A673 (cell line): ENCODE data around the gene CCNI. TPM values are rescaled to one million over a fixed set of nuclear protein-coding genes. Genes with fewer than 3 reads are reported as not detected.
A peak's percentile ranks its signal among the peaks of the same experiment; 100 is the strongest.

Source experiments
- BruUV-seq: library from RNA; stranded (reverse); fragments of 400-500 nt; replicated peaks from 2 replicates; lab custom pipeline; 2021; lab: Mats Ljungman, UMichigan
- CTCF ChIA-PET: fragments of 300-600 bp; sonication (Branson Sonifier 250); formaldehyde crosslinking; loops from one replicate; lab custom pipeline; 2022; ENCODE audit warnings: antibody characterized with exemption; lab: Charles Lee
- POLR2A ChIA-PET: fragments of 300-600 bp; sonication (Branson Sonifier 250); formaldehyde crosslinking; loops from one replicate; lab custom pipeline; 2022; ENCODE audit warnings: antibody characterized with exemption; ENCODE audit not compliant: low non-redundant PET; lab: Charles Lee
- DNase-seq: peaks from one replicate; pipeline ENCODE4 v3.0.0-alpha.2; 2015; ENCODE audit warnings: low spot score
- H3K27ac ChIP-seq: fragments of 200-600 bp; sonication (generic); 2 replicates; pipeline ENCODE4 v1.5.1; 2016; ENCODE audit warnings: mixed run types, low read depth, mild to moderate bottlenecking, mixed read lengths, antibody characterized with exemption, low read length; ENCODE audit not compliant: poor library complexity, severe bottlenecking
- H3K27me3 ChIP-seq: fragments of 200-600 bp; sonication (generic); replicated peaks from 2 replicates; pipeline ENCODE4 v1.6.1; 2017; ENCODE audit warnings: mixed run types, low read depth, mild to moderate bottlenecking, mixed read lengths, antibody characterized with exemption, low read length; ENCODE audit not compliant: insufficient read depth, poor library complexity
- H3K36me3 ChIP-seq: fragments of 200-600 bp; sonication (generic); 2 replicates; pipeline ENCODE4 v1.6.1; 2016; ENCODE audit warnings: mixed run types, mild to moderate bottlenecking, mixed read lengths, antibody characterized with exemption, low read length; ENCODE audit not compliant: insufficient read depth, poor library complexity, severe bottlenecking
- H3K4me1 ChIP-seq: fragments of 200-600 bp; sonication (generic); 2 replicates; pipeline ENCODE4 v1.6.1; 2017; ENCODE audit warnings: mixed run types, mild to moderate bottlenecking, mixed read lengths, antibody characterized with exemption, low read length; ENCODE audit not compliant: insufficient read depth, poor library complexity, severe bottlenecking
- H3K4me3 ChIP-seq: fragments of 200-600 bp; sonication (generic); 2 replicates; pipeline ENCODE4 v1.5.1; 2016; ENCODE audit warnings: low read depth, mixed run types, mild to moderate bottlenecking, mixed read lengths, low read length; ENCODE audit not compliant: poor library complexity, severe bottlenecking
- H3K9me3 ChIP-seq: fragments of 200-600 bp; sonication (generic); 2 replicates; pipeline ENCODE4 v1.6.1; 2016; ENCODE audit warnings: mixed run types, low read depth, mild to moderate bottlenecking, mixed read lengths, antibody characterized with exemption, low read length; ENCODE audit not compliant: poor library complexity, severe bottlenecking
- CTCF ChIP-seq: fragments of 300-800, 200-600 bp; sonication (generic); conservative IDR thresholded peaks from 2 replicates; pipeline ENCODE4 v1.5.1; 2017; ENCODE audit warnings: low read depth, mild to moderate bottlenecking, antibody characterized with exemption, low read length, moderate library complexity, mixed read lengths
- EZH2 ChIP-seq: fragments of 200-600 bp; sonication (generic); IDR thresholded peaks from 2 replicates; pipeline ENCODE4 v1.6.1; 2017; ENCODE audit warnings: borderline replicate concordance, low read depth, mild to moderate bottlenecking, mixed read lengths, antibody characterized with exemption, low read length; ENCODE audit not compliant: poor library complexity, severe bottlenecking
- intact Hi-C: fragments of 100-400 bp; cut with micrococcal nuclease; formaldehyde crosslinking; loops from one replicate; pipeline ENCODE4 v1.10.0; 2022; ENCODE audit not compliant: unreplicated experiment
- total RNA-seq: library from RNA; stranded (reverse); gene quantifications from 2 replicates; pipeline ENCODE4 v1.2.3, GENCODE V29; 2021

The CCNI gene
- total RNA-seq, 1 experiment from 2014 or later, result 134 TPM

- TF ChIP-seq EZH2 (no peak), CTCF (no peak)
- CTCF ChIA-PET, result no interaction called here
- Histone ChIP-seq H3K36me3 (peaks cover 6% of the 10 kb centered on the region), H3K27me3 (no peaks in the 10 kb centered on the region), H3K9me3 (no peaks in the 10 kb centered on the region), H3K4me3 (no peak overlapping the region), H3K4me1 (peaks cover 40% of the 10 kb centered on the region), H3K27ac (no peak overlapping the region)
- BruUV-seq, result no TSS peak
- peak; percentile 47 for DNase-seq
- intact Hi-C loops, result no loop called here
- POLR2A ChIA-PET, result no interaction called here
Measured at GRCh38 chr4:77010841-77011354, 64.9 kb downstream of the CCNI start.

GRCh38 chr4:77009511-77010115 is 66.2 kb downstream of the CCNI start:
- intact Hi-C loops, result no loop called here
- POLR2A ChIA-PET, result no interaction called here
- H3K27me3 ChIP-seq, result no peaks in the 10 kb centered on the region
- no TSS peak for BruUV-seq
- peaks cover 9% of the 10 kb centered on the region for H3K36me3 ChIP-seq
- H3K4me1 ChIP-seq, result peaks cover 40% of the 10 kb centered on the region
- no peak for DNase-seq
- CTCF ChIA-PET, result no interaction called here
- no peaks in the 10 kb centered on the region for H3K9me3 ChIP-seq
- no peak overlapping the region for H3K4me3 ChIP-seq
- H3K27ac ChIP-seq, result no peak overlapping the region
- TF ChIP-seq EZH2 (no peak), CTCF (no peak)

GRCh38 chr4:77007358-77008230 is 68.2 kb downstream of the CCNI start:
- Histone ChIP-seq H3K27me3 (no peaks in the 10 kb centered on the region), H3K36me3 (peaks cover 9% of the 10 kb centered on the region), H3K9me3 (no peaks in the 10 kb centered on the region), H3K4me1 (peaks cover 50% of the 10 kb centered on the region), H3K4me3 (no peak overlapping the region), H3K27ac (peak overlapping the region; percentile 39)
- CTCF ChIA-PET, result interaction anchor here (0.6 kb wide), 1 partner anchor 505 kb away, joined by 5 read pairs; no protein-coding TSS in a partner anchor
- BruUV-seq, result no TSS peak
- intact Hi-C loops, result no loop called here
- TF ChIP-seq CTCF (no peak), EZH2 (no peak)
- DNase-seq, result peak; percentile 70
- POLR2A ChIA-PET, result no interaction called here
